ENCODE data around the gene SLC2A9.

The SLC2A9 gene

DNA sequence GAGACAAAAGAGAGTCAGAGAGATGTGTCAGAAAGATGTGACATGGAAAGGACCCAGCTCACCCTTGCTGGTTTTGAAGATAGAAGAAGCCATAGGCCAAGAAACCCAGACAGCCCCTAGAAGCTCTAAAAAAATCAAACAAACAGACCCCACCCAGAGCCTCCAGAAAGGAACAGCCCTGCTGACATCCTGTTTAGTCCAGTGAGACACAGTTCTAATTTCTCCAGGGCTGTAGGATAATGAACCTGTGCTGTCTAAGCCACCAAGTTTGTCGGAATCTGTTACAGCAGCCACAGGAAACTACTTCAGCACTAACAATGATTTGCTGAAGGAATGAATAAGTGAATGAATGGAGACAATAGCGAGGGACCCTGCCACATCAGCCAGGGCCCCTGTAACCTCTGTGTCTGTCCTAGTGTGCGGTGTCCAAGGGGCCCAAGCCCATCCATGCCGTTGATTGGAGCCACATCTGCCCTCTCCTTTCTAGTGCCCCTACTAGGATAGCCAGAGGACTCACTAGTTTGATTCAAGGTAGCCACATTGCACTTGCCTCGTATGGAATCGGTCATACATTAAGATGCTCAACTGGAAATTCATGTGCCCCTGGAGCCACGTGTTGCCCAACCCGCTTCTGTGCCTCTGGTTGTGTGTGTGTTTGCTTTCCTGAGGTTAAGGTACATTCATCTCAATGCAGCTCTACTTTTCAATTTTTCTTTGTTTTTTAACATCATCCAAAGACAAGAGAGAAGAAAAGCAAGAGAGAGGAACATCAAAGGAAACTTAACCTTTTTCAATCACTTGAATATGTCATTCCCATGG, 32.5 kb upstream of the SLC2A9 start:
- TF ChIP-seq, protein P1, sequence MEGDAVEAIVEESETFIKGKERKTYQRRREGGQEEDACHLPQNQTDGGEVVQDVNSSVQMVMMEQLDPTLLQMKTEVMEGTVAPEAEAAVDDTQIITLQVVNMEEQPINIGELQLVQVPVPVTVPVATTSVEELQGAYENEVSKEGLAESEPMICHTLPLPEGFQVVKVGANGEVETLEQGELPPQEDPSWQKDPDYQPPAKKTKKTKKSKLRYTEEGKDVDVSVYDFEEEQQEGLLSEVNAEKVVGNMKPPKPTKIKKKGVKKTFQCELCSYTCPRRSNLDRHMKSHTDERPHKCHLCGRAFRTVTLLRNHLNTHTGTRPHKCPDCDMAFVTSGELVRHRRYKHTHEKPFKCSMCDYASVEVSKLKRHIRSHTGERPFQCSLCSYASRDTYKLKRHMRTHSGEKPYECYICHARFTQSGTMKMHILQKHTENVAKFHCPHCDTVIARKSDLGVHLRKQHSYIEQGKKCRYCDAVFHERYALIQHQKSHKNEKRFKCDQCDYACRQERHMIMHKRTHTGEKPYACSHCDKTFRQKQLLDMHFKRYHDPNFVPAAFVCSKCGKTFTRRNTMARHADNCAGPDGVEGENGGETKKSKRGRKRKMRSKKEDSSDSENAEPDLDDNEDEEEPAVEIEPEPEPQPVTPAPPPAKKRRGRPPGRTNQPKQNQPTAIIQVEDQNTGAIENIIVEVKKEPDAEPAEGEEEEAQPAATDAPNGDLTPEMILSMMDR (IDR thresholded peaks at IDR 0.05; ENCODE audit: control insufficient read depth, extremely low read depth, insufficient read depth): no peak
- H3K4me3 ChIP-seq (ENCODE audit: low read depth, low read length): no peak overlapping the region
- no peak for DNase-seq (ENCODE audit: low read depth)

GRCh38 chr4:10051517-10052135, 30.3 kb upstream of the SLC2A9 start:
- H3K4me3 ChIP-seq (ENCODE audit: low read depth, low read length): no peak overlapping the region
- no peak for DNase-seq (ENCODE audit: low read depth)
- TF ChIP-seq, protein P1 (IDR thresholded peaks at IDR 0.05; ENCODE audit: control insufficient read depth, extremely low read depth, insufficient read depth): no peak

DNA sequence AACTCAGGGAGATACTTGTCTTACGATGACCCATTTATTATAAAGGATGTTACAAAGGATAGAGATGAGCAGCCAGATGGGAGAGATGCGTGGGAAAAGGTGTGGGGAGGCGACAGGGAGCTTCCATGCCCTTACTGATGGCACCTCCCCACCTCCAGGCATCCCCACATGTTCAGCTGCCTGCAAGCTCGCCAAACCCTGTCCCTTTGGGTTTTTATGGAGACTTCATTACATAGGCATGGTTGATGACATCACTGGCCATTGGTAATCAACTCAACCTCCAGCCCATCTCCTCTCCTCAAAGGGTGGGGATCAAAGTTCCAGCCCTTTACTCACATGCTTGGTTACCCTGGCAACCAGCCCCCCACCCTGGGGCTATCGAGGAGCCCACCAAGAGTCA, 29.4 kb upstream of the SLC2A9 start:
- no peak overlapping the region for H3K4me3 ChIP-seq (ENCODE audit: low read depth, low read length)
- no peak for DNase-seq (ENCODE audit: low read depth)
- TF ChIP-seq, protein P1 (IDR thresholded peaks at IDR 0.05; ENCODE audit: control insufficient read depth, extremely low read depth, insufficient read depth): no peak

GRCh38 chr4:10050261-10050661, 29.0 kb upstream of the SLC2A9 start:
- H3K4me3 ChIP-seq (ENCODE audit: low read depth, low read length): no peak overlapping the region
- TF ChIP-seq, protein P1 (IDR thresholded peaks at IDR 0.05; ENCODE audit: control insufficient read depth, extremely low read depth, insufficient read depth): no peak
- no peak for DNase-seq (ENCODE audit: low read depth)

DNA sequence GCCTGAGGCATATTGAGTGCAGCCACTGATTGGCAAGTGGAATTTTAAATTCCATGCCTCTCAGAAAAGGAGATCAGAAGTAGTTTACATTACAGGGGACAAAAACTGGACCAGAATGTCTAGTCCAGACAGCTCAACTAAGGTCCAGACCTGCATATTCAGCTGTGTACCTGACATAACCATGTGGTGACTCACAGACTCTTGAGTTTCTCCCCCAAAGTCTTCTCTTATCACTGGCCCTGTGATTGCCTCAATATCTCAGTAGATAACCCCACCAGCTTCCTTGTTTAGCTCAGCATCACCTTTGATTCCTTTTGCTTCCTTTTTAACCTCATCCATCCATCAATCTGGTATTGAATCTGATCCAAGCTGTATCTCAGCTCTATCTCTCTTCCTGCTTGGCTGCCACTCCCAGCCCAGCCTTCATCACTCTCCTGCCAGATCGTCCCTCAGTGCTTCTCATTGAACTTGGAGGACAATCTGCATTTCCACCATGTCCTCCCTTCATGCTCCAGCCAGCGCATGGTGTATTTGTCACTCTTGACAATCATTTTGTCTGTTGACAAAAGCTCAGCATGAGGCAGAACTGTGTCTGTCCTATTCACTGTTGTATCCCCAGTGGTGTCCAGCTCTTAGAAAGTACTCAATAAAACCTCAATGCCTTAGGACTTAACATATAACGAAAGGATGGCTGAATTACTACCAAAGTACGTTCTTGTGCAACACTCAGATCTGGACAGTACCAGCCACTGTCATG, 27.8 kb upstream of the SLC2A9 start:
- TF ChIP-seq, protein P1 (IDR thresholded peaks at IDR 0.05; ENCODE audit: control insufficient read depth, extremely low read depth, insufficient read depth): no peak
- no peak overlapping the region for H3K4me3 ChIP-seq (ENCODE audit: low read depth, low read length)
- DNase-seq (ENCODE audit: low read depth): no peak

DNA sequence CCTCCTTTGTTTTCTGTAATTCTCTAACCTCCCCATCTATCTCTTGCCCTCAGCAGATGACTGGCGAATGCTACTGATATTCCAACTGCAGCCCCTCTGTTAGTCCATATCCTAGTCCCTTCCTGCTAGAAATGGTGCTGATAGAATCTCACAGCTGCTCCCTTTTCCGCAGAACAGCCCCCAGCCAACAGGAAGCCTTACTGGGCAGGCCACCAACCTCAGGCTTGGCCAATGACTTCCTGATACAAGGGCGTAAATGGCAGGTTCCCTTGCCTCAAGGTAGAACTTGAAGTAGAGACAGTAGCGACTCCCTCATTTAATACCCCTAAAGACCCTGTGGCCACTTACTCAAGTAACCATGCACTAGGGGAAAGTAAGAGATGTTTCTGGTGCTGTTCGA, 26.7 kb upstream of the SLC2A9 start:
- H3K4me3 ChIP-seq (ENCODE audit: low read depth, low read length): no peak overlapping the region
- TF ChIP-seq, protein P1 (IDR thresholded peaks at IDR 0.05; ENCODE audit: control insufficient read depth, extremely low read depth, insufficient read depth): no peak
- DNase-seq (ENCODE audit: low read depth): no peak

All from LNCaP clone FGC (cell line).